Epithelial cell of proximal tubule (primary cell): ENCODE measurements around the gene SLC25A26. TPM values are rescaled to one million over a fixed set of nuclear protein-coding genes. Genes with fewer than 3 reads are reported as not detected.

Source experiments
- DNase-seq: peaks from one replicate; pipeline ENCODE4 v3.0.0-alpha.2; 2011; ENCODE audit warnings: low read depth
- H3K4me3 ChIP-seq: 2 replicates; pipeline ENCODE4 v1.5.1; 2011; ENCODE audit warnings: low read depth, mild to moderate bottlenecking, low read length
- CTCF ChIP-seq: conservative IDR thresholded peaks from 2 replicates; pipeline ENCODE4 v1.5.1; 2012; ENCODE audit warnings: low read depth, mild to moderate bottlenecking, low read length
- total RNA-seq: library from RNA; depleted of rRNA; stranded (reverse); fragments of >200 nt; gene quantifications from 2 replicates; pipeline ENCODE4 v1.2.3, GENCODE V29; 2015

Gene SLC25A26
- total RNA-seq, 1 donor from 2014 or later: 16.2 TPM

GRCh38 chr3:66392966-66393332 is 172.1 kb downstream of the SLC25A26 start:
- DNase-seq: no peak
- no peak for TF ChIP-seq CTCF
- no peak overlapping the region for H3K4me3 ChIP-seq

- no peak for TF ChIP-seq CTCF
- no peak overlapping the region for H3K4me3 ChIP-seq
- no peak for DNase-seq
Measured at GRCh38 chr3:66393333-66394005, 172.7 kb downstream of the SLC25A26 start.

- DNase-seq: no peak
- no peak for TF ChIP-seq CTCF
- no peak overlapping the region for H3K4me3 ChIP-seq
Measured at GRCh38 chr3:66394019-66394752, 173.4 kb downstream of the SLC25A26 start.

- DNase-seq: no peak
- H3K4me3 ChIP-seq: no peak overlapping the region
- TF ChIP-seq CTCF: no peak
Measured at GRCh38 chr3:66394753-66395249, 174.0 kb downstream of the SLC25A26 start.

- no peak for TF ChIP-seq CTCF
- no peak overlapping the region for H3K4me3 ChIP-seq
- DNase-seq: no peak
Measured at GRCh38 chr3:66395635-66396034, 174.8 kb downstream of the SLC25A26 start.

- no peak for TF ChIP-seq CTCF
- no peak for DNase-seq
- H3K4me3 ChIP-seq: no peak overlapping the region
Measured at GRCh38 chr3:66396161-66396760, 175.5 kb downstream of the SLC25A26 start.
